SK-N-SH (cell line): Measurements from ENCODE around the gene TBC1D8. TPM values are rescaled to one million over a fixed set of nuclear protein-coding genes. Genes with fewer than 3 reads are reported as not detected.

Source experiments
- CTCF ChIA-PET: fragments of 300-600, 350-600 bp; formaldehyde crosslinking; extraction: SDS; loops from one replicate; lab custom pipeline; 2021; lab: Yijun Ruan, JAX
- POLR2A ChIA-PET: fragments of 350-600 bp; sonication (Branson Sonifier 250); formaldehyde crosslinking; extraction: SDS; loops from one replicate; lab custom pipeline; 2020; ENCODE audit warnings: antibody characterized with exemption, inconsistent platforms; lab: Yijun Ruan, JAX
- DNase-seq: peaks from one replicate; pipeline ENCODE4 v3.0.0; 2012
- H2AFZ ChIP-seq: fragments of 200-600 bp; sonication (generic); 2 replicates; pipeline ENCODE4 v1.8.1; 2016; ENCODE audit warnings: antibody characterized with exemption, mild to moderate bottlenecking, low read depth
- H3F3A ChIP-seq: fragments of 200-600 bp; sonication (generic); replicated peaks from 2 replicates; pipeline ENCODE3; 2016; ENCODE audit warnings: antibody characterized with exemption, mild to moderate bottlenecking; ENCODE audit not compliant: insufficient read depth
- H3K27ac ChIP-seq, 2 experiments: fragments of 200-500 bp in 1 of 2; fragments of 200-600 bp in 1 of 2; sonication (Bioruptor generic) in 1 of 2; sonication (generic), shearing (Covaris generic) in 1 of 2; 2 replicates each; pipeline versions ENCODE4 v1.5.1 to v1.6.1; 2014 to 2016; ENCODE audit warnings: low read depth in 2 of 2, inconsistent platforms in 1 of 2, low read length in 1 of 2, mild to moderate bottlenecking in 1 of 2, mixed read lengths in 1 of 2
- H3K27me3 ChIP-seq: fragments of 200-600 bp; sonication (generic), shearing (Covaris generic); 2 replicates; pipeline ENCODE4 v1.6.1; 2016; ENCODE audit warnings: mixed run types; ENCODE audit not compliant: insufficient read depth
- H3K36me3 ChIP-seq, 2 experiments: fragments of 200-500 bp in 1 of 2; fragments of 200-600 bp in 1 of 2; sonication (Bioruptor generic) in 1 of 2; sonication (generic) in 1 of 2; replicated peaks in 1 of 2; 2 replicates each; pipeline versions ENCODE3 to v1.5.1; 2014 to 2016; ENCODE audit warnings: low read length in 1 of 2, mild to moderate bottlenecking in 1 of 2; ENCODE audit not compliant: insufficient read depth in 2 of 2, control insufficient read depth in 1 of 2
- H3K4me1 ChIP-seq, 2 experiments: fragments of 200-500 bp in 1 of 2; fragments of 200-600 bp in 1 of 2; sonication (Bioruptor generic) in 1 of 2; sonication (generic), shearing (Covaris generic) in 1 of 2; 2 replicates each; pipeline versions ENCODE4 v1.5.1 to v1.6.1; 2014 to 2016; ENCODE audit warnings: low read depth in 1 of 2, low read length in 1 of 2, mixed run types in 1 of 2; ENCODE audit not compliant: insufficient read depth in 2 of 2, control insufficient read depth in 1 of 2
- H3K4me2 ChIP-seq: fragments of 200-600 bp; sonication (generic), shearing (Covaris generic); 2 replicates; pipeline ENCODE4 v1.6.1; 2017; ENCODE audit warnings: mixed run types
- H3K4me3 ChIP-seq, 2 experiments: fragments of 200-500 bp in 1 of 2; fragments of 200-600 bp in 1 of 2; sonication (Bioruptor generic) in 1 of 2; sonication (generic), shearing (Covaris generic) in 1 of 2; 2 replicates each; pipeline versions ENCODE4 v1.5.1 to v1.8.1; 2014 to 2016; ENCODE audit warnings: low read depth in 2 of 2, inconsistent platforms in 1 of 2, low read length in 1 of 2, mild to moderate bottlenecking in 1 of 2, mixed read lengths in 1 of 2, moderate library complexity in 1 of 2
- H3K79me2 ChIP-seq: fragments of 200-600 bp; sonication (generic); 2 replicates; pipeline ENCODE4 v1.8.1; 2017; ENCODE audit warnings: mild to moderate bottlenecking; ENCODE audit not compliant: insufficient read depth
- H3K9ac ChIP-seq: fragments of 200-600 bp; sonication (generic); 2 replicates; pipeline ENCODE4 v1.6.1; 2017; ENCODE audit warnings: mixed run types
- H3K9me2 ChIP-seq: fragments of 200-600 bp; sonication (generic); 2 replicates; pipeline ENCODE4 v1.6.1; 2017; ENCODE audit warnings: mixed run types
- H3K9me3 ChIP-seq: fragments of 200-600 bp; sonication (generic); 2 replicates; pipeline ENCODE4 v1.6.1; 2017; ENCODE audit warnings: mixed run types, mild to moderate bottlenecking, moderate library complexity
- H4K20me1 ChIP-seq: fragments of 200-600 bp; sonication (generic); 2 replicates; pipeline ENCODE4 v1.6.1; 2017; ENCODE audit warnings: mild to moderate bottlenecking, mixed run types; ENCODE audit not compliant: insufficient read depth
- CHD2 ChIP-seq: fragments of 150-350 bp; IDR thresholded peaks from 2 replicates; pipeline ENCODE4 v1.6.1; 2018; ENCODE audit warnings: low read length; ENCODE audit not compliant: partially characterized antibody
- ELF1 ChIP-seq: IDR thresholded peaks from 2 replicates; pipeline ENCODE4 v1.4.0; 2012
- EP300 ChIP-seq, 2 experiments: IDR thresholded peaks; 2 replicates each; pipeline versions ENCODE4 v1.4.0 to v1.6.1; 2012; ENCODE audit warnings: borderline replicate concordance in 1 of 2, low read depth in 1 of 2, low read length in 1 of 2
- FOSL2 ChIP-seq: IDR thresholded peaks from 2 replicates; pipeline ENCODE4 v1.4.0; 2012; ENCODE audit warnings: low read depth, mild to moderate bottlenecking, moderate library complexity, borderline replicate concordance
- FOXJ3 ChIP-seq: sonication (generic); formaldehyde crosslinking; IDR thresholded peaks from 2 replicates; pipeline ENCODE4 v1.5.1; 2020; ENCODE audit warnings: mild to moderate bottlenecking, missing genetic modification reagents
- GABPA ChIP-seq: IDR thresholded peaks from 2 replicates; pipeline ENCODE4 v1.4.0; 2012; ENCODE audit warnings: low read depth, mild to moderate bottlenecking
- GATA2 ChIP-seq: sonication (generic); formaldehyde crosslinking; IDR thresholded peaks from 2 replicates; pipeline ENCODE4 v1.5.0; 2020; ENCODE audit warnings: mild to moderate bottlenecking, missing genetic modification reagents
- IRF3 ChIP-seq: fragments of 150-350 bp; IDR thresholded peaks from 2 replicates; pipeline ENCODE4 v1.6.1; 2016; ENCODE audit warnings: mild to moderate bottlenecking, low read depth, low read length
- MXI1 ChIP-seq: IDR thresholded peaks from 2 replicates; pipeline ENCODE4 v1.6.1; 2012; ENCODE audit warnings: mild to moderate bottlenecking, low read depth, low read length, improper control_type of control experiment
- POLR2AphosphoS5 ChIP-seq: IDR thresholded peaks from 2 replicates; pipeline ENCODE4 v1.6.1; 2012; ENCODE audit warnings: low read depth, low read length
- RAD21 ChIP-seq: IDR thresholded peaks from 2 replicates; pipeline ENCODE4 v1.6.1; 2012; ENCODE audit warnings: mild to moderate bottlenecking, low read length
- RCOR1 ChIP-seq: fragments of 150-350 bp; IDR thresholded peaks from 2 replicates; pipeline ENCODE4 v1.6.1; 2017; ENCODE audit warnings: antibody characterized with exemption, low read length
- RFX5 ChIP-seq: IDR thresholded peaks from 2 replicates; pipeline ENCODE4 v1.6.1; 2012; ENCODE audit warnings: mild to moderate bottlenecking, improper control_type of control experiment, low read length
- TCF12 ChIP-seq: IDR thresholded peaks from 2 replicates; pipeline ENCODE4 v1.4.0; 2012
- TEAD4 ChIP-seq: IDR thresholded peaks from 2 replicates; pipeline ENCODE4 v1.4.0; 2012; ENCODE audit warnings: mild to moderate bottlenecking, borderline replicate concordance; ENCODE audit not compliant: insufficient read depth
- USF1 ChIP-seq: IDR thresholded peaks from 2 replicates; pipeline ENCODE4 v1.4.0; 2012; ENCODE audit warnings: low read depth, borderline replicate concordance
- USF2 ChIP-seq: fragments of 150-350 bp; IDR thresholded peaks from 2 replicates; pipeline ENCODE4 v1.6.1; 2017; ENCODE audit warnings: antibody characterized with exemption, low read length, low read depth, borderline replicate concordance
- YY1 ChIP-seq: IDR thresholded peaks from 2 replicates; pipeline ENCODE4 v1.4.0; 2012; ENCODE audit warnings: low read depth, mild to moderate bottlenecking
- WGBS: methylation state at CpG from one replicate; pipeline ENCODE4 v1.1.6; 2017; ENCODE audit warnings: low lambda C conversion rate; 5-methylcytosine and 5-hydroxymethylcytosine counted together
- polyA plus RNA-seq, 3 experiments: library from polyadenylated mRNA; depleted of rRNA; stranded (reverse); fragments of >200 nt; gene quantifications; 2 replicates each; pipeline ENCODE4 v1.2.3, GENCODE V29; 2012
- TF ChIP-seq, protein P1 (sequence below): IDR thresholded peaks from 2 replicates; pipeline ENCODE4; 2012

TBC1D8 gene
- polyA plus RNA-seq, 1 of the 3 experiments (the other 2 are of a cell fraction): 5.3 TPM

GRCh38 chr2:101113441-101114267 lies 37.5 kb downstream of the TBC1D8 start:
- 37% methylated on average over 10 of the region's 10 CpGs for WGBS
- Histone ChIP-seq H3K9me3 (no peaks in the 10 kb centered on the region), H3K9me2 (no peaks in the 10 kb centered on the region), H3F3A (no peaks in the 10 kb centered on the region), H3K27ac (peak overlapping the region in 1 of 2 experiments; percentile 97; a peak in 2 of 4 replicates), H3K79me2 (no peaks in the 10 kb centered on the region), H3K4me1 (peaks cover 7 to 62% of the 10 kb centered on the region in 2 experiments; a peak in 3 of 4 replicates), H3K9ac (no peak overlapping the region), H3K4me3 (no peak overlapping the region), H4K20me1 (no peaks in the 10 kb centered on the region), H3K27me3 (no peaks in the 10 kb centered on the region), H3K4me2 (no peak overlapping the region), H2AFZ (no peak overlapping the region), H3K36me3 (no peaks in the 10 kb centered on the region)
- POLR2A ChIA-PET: interaction anchor here (2.0 kb wide), 1 partner anchor 37 kb away, joined by 5 read pairs; the partner anchor contains the start of gene TBC1D8
- peak; percentile 56 for DNase-seq
- CTCF ChIA-PET: no interaction called here
- peak; percentile 34 for TF ChIP-seq CHD2
- no peak for TF ChIP-seq TCF12
- no peak for TF ChIP-seq YY1
- TF ChIP-seq EP300 (IDR thresholded peaks at IDR 0.05; ENCODE audit: borderline replicate concordance in 1 of 2, low read depth in 1 of 2, low read length in 1 of 2): peak in 1 of 2 experiments; percentile 54; a peak in 2 of 4 replicates
- TF ChIP-seq IRF3: no peak
- TF ChIP-seq MXI1: peak; percentile 42; the same call in 1 of the 2 replicates
- TF ChIP-seq USF2: no peak
- TF ChIP-seq RAD21: no peak
- TF ChIP-seq, protein P1, sequence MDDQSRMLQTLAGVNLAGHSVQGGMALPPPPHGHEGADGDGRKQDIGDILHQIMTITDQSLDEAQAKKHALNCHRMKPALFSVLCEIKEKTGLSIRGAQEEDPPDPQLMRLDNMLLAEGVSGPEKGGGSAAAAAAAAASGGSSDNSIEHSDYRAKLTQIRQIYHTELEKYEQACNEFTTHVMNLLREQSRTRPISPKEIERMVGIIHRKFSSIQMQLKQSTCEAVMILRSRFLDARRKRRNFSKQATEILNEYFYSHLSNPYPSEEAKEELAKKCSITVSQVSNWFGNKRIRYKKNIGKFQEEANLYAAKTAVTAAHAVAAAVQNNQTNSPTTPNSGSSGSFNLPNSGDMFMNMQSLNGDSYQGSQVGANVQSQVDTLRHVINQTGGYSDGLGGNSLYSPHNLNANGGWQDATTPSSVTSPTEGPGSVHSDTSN: no peak
- no peak for TF ChIP-seq RFX5
- TF ChIP-seq GATA2: peak; percentile 79
- TF ChIP-seq RCOR1: 0 out of 2 replicates have a peak, but pooled peaks have one; percentile 24
- no peak for TF ChIP-seq ELF1

DNA sequence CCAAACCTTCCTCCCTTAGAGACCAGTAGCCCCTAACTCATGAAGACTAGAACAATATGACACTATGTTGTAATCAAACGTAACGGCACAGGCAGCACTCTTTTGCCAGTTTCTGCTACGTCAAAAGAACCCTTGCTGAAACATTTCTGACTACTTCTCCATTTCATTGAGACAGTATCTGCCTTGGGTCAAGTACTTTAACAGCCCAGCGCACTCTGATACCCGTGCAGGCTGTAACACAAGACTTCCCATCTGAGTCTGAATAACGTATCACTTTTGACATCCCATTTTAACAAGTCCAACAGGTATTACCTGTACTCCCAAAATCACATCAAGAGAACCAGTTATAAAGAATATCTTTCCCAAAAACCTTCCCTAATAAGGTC lies 38.4 kb downstream of the TBC1D8 start:
- CTCF ChIA-PET: no interaction called here
- POLR2A ChIA-PET: interaction anchor here (2.0 kb wide), 1 partner anchor 38 kb away, joined by 5 read pairs; the partner anchor contains the start of gene TBC1D8
- Histone ChIP-seq H4K20me1 (no peaks in the 10 kb centered on the region), H3K4me3 (no peak overlapping the region), H3K4me1 (peaks cover 7 to 62% of the 10 kb centered on the region in 2 experiments; a peak in 3 of 4 replicates), H3K9me2 (no peaks in the 10 kb centered on the region), H3F3A (no peaks in the 10 kb centered on the region), H3K79me2 (no peaks in the 10 kb centered on the region), H3K36me3 (no peaks in the 10 kb centered on the region), H3K27me3 (no peaks in the 10 kb centered on the region), H3K27ac (peak overlapping the region in 1 of 2 experiments; percentile 97; a peak in 2 of 4 replicates), H3K9ac (no peak overlapping the region), H3K4me2 (no peak overlapping the region), H3K9me3 (no peaks in the 10 kb centered on the region), H2AFZ (no peak overlapping the region)
- WGBS: 90% methylated on average over 6 of the region's 6 CpGs
- DNase-seq: no peak
- TF ChIP-seq, protein P1: no peak
- TF ChIP-seq USF1: no peak
- no peak for TF ChIP-seq TEAD4
- TF ChIP-seq FOSL2: no peak
- TF ChIP-seq GABPA: no peak
- no peak for TF ChIP-seq POLR2AphosphoS5
- TF ChIP-seq IRF3: no peak
- no peak for TF ChIP-seq FOXJ3 (CRISPR knock-in tag)
